Right lobe of liver (tissue), 6 donors: ENCODE measurements around the gene DDX10. TPM values are rescaled to one million over a fixed set of nuclear protein-coding genes. Genes with fewer than 3 reads are reported as not detected.

ENCODE experiments used
- ATAC-seq, 4 donors: fragments of 200-7000 bp; cut with Tn5 transposase; one replicate each; pipeline ENCODE4 v1.9.1; 2020; ENCODE audit warnings: mild to moderate bottlenecking in 4 of 4, moderate library complexity in 4 of 4
- DNase-seq, 3 donors: peaks; one replicate each; pipeline ENCODE4 v3.0.0-alpha.2; 2020
- H3K27ac ChIP-seq, 3 donors: fragments of 200-600 bp; one replicate each; pipeline ENCODE4 v1.8.0; 2022
- H3K27me3 ChIP-seq, 2 donors: fragments of 200-600 bp; one replicate each; pipeline ENCODE4 v1.8.0; 2022
- H3K36me3 ChIP-seq, 4 donors: fragments of 200-600 bp; sonication (generic) in 1 of 4; one replicate each; pipeline versions ENCODE4 v1.5.1 to v1.8.0; 2017 to 2022; ENCODE audit warnings: control low read depth in 1 of 4
- H3K4me1 ChIP-seq, 4 donors: fragments of 200-600 bp; sonication (generic) in 1 of 4; one replicate each; pipeline versions ENCODE4 v1.5.1 to v1.8.0; 2017 to 2022; ENCODE audit warnings: control low read depth in 1 of 4
- H3K4me3 ChIP-seq, 3 donors: fragments of 200-600 bp; one replicate each; pipeline ENCODE4 v1.8.0; 2022
- H3K9me3 ChIP-seq, 4 donors: fragments of 200-600 bp; sonication (generic) in 1 of 4; one replicate each; pipeline versions ENCODE4 v1.5.1 to v1.8.0; 2017 to 2022; ENCODE audit warnings: control low read depth in 1 of 4
- POLR2A ChIP-seq: fragments of 450-650 bp; IDR thresholded peaks from one replicate; pipeline ENCODE4 v1.6.1; 2017; ENCODE audit warnings: antibody characterized with exemption, mild to moderate bottlenecking
- WGBS: methylation state at CpG from one replicate; pipeline ENCODE4 v1.1.6; 2018; ENCODE audit warnings: low coverage, low lambda C conversion rate; ENCODE audit not compliant: insufficient coverage; ENCODE audit errors: missing lambda C conversion rate; 5-methylcytosine and 5-hydroxymethylcytosine counted together
- intact Hi-C, 2 donors: fragments of 100-400 bp; cut with DNase I; formaldehyde crosslinking; loops; one replicate each; pipeline versions ENCODE4 v1.11.2 to v1.14.1; 2022
- total RNA-seq, 6 experiments: library from RNA; depleted of rRNA in 2 of 6; stranded (reverse); fragments of >200 nt in 2 of 6; fragmentation: NEBNext Ultra II Directional in 3 of 6; extraction: Animal tissue kit (Norgen Biotek cat#: 25700) in 3 of 6; gene quantifications; one replicate each; pipeline versions ENCODE4 v1.1.0 to v1.2.4, GENCODE V29; 2016 to 2023
- TF ChIP-seq, protein P1 (sequence below), 4 donors: fragments of 200-600 bp in 3 of 4; fragments of 450-650 bp in 1 of 4; IDR thresholded peaks; one replicate each; pipeline versions ENCODE4 v1.5.1 to v1.8.0; 2016 to 2022; ENCODE audit warnings: antibody characterized with exemption in 4 of 4, mild to moderate bottlenecking in 2 of 4
- donor health status: DM: no; HTN: yes; CAD: no.
- donor health status: DM: no; HTN: no; CAD: no.
- donor health status: DM: no; HTN: no; CAD: no.
- donor health status: DM: no; HTN: yes; CAD: no.
- donor health status: DM: no; HTN: yes; CAD: no.

DDX10 gene
- total RNA-seq, 6 experiments from 2014 or later: 7.4 to 13.6 (median 11.3) TPM

DNA sequence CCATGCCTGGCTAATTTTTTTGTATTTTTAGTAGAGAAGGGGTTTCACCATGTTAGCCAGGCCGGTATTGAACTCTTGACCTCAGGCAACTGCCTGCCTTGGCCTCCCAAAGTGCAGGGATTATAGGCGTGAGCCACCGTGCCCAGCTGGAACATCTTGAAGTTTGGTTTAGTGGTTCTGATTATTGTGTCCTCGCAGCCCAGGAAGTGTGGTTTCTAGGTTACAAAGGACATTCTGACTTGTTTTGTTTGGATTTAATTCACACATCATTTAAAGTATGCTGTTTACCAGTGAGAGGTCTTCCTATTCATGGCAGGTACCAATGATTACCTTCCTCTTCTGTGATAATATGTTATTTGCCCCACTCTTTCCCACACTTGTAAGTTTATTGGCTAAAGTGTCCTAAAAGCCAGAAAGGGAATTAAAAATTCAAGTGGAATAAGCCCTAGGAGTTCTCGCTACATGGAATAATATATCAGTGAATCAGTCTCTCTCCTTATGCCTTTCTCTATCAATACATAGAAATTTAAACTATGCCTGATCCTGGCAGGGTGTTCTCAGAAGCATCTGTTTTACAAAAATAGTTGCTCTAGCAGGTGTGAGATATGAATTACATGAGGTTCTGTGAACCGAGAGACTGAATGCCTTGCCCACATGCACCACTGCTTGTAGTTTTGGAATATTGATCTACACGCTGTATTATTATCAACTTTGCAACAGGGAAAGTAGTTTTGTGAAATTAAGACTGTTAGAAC, 263.1 kb downstream of the DDX10 start:
- intact Hi-C loops: no loop called here
- H3K27ac ChIP-seq: no peak overlapping the region
- no peak for TF ChIP-seq POLR2A
- TF ChIP-seq, protein P1, sequence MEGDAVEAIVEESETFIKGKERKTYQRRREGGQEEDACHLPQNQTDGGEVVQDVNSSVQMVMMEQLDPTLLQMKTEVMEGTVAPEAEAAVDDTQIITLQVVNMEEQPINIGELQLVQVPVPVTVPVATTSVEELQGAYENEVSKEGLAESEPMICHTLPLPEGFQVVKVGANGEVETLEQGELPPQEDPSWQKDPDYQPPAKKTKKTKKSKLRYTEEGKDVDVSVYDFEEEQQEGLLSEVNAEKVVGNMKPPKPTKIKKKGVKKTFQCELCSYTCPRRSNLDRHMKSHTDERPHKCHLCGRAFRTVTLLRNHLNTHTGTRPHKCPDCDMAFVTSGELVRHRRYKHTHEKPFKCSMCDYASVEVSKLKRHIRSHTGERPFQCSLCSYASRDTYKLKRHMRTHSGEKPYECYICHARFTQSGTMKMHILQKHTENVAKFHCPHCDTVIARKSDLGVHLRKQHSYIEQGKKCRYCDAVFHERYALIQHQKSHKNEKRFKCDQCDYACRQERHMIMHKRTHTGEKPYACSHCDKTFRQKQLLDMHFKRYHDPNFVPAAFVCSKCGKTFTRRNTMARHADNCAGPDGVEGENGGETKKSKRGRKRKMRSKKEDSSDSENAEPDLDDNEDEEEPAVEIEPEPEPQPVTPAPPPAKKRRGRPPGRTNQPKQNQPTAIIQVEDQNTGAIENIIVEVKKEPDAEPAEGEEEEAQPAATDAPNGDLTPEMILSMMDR (IDR thresholded peaks at IDR 0.05): no peak

DNA sequence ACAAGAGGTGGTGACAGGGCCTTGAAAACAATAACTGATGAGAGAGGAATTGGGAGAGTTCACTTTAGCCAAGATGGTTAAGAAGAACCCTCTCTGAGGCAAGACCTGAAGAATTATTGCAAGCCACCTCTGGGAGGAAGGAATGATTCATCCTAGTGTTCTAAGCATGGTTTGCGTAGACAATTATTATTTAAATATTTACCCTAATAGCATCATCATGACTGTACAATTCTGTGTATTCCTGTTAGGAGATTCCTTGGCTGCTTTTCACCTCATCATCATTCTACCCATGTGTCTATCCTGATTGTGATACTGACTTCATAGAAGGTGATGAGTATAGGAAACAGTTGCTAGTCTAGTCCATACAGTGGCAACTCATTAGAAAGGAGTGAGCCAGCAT, 264.4 kb downstream of the DDX10 start:
- Histone ChIP-seq H3K27me3 (no peaks in the 10 kb centered on the region), H3K4me3 (no peak overlapping the region), H3K4me1 (no peaks in the 10 kb centered on the region), H3K36me3 (no peaks in the 10 kb centered on the region), H3K27ac (no peak overlapping the region), H3K9me3 (no peaks in the 10 kb centered on the region)
- TF ChIP-seq, protein P1 (IDR thresholded peaks at IDR 0.05): no peak
- TF ChIP-seq POLR2A: no peak
- peak in 1 of 4 donors; percentile 28 for ATAC-seq
- intact Hi-C loops: no loop called here
- WGBS: 91% methylated on average over 1 of the region's 1 CpG
- no peak for DNase-seq

More for the DNA sequence above, 263.1 kb downstream of the DDX10 start:
- DNase-seq: no peak
- ATAC-seq: no peak
- H3K27me3 ChIP-seq: no peaks in the 10 kb centered on the region
- H3K36me3 ChIP-seq: no peaks in the 10 kb centered on the region
- no peaks in the 10 kb centered on the region for H3K9me3 ChIP-seq
- no peaks in the 10 kb centered on the region for H3K4me1 ChIP-seq
- H3K4me3 ChIP-seq: no peak overlapping the region
- 86% methylated on average over 7 of the region's 7 CpGs for WGBS

DNA sequence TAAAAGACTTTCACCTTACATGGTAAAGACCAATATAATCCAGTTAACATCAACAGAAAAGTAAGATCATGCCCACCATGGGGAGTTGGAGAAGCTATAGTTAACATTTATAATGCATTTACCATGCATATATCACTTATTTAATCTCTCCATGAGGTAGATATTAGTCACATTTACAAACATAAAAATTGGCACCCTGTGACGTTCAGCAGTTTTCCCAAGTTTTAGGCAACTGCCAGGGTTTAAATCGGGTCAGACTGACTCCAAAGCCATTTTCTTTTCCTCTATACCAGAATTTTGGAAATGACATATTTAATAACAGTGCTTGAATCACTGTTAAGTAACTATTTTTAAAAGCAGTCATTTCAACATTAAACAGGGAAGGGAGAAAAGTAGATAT, 266.3 kb downstream of the DDX10 start:
- no peaks in the 10 kb centered on the region for H3K36me3 ChIP-seq
- WGBS: 86% methylated on average over 2 of the region's 2 CpGs
- no peak for DNase-seq
- no peak for ATAC-seq
- no peaks in the 10 kb centered on the region for H3K4me1 ChIP-seq
- TF ChIP-seq POLR2A: no peak
- TF ChIP-seq, protein P1 (IDR thresholded peaks at IDR 0.05): no peak
- no peak overlapping the region for H3K27ac ChIP-seq
- no peaks in the 10 kb centered on the region for H3K27me3 ChIP-seq
- no peaks in the 10 kb centered on the region for H3K9me3 ChIP-seq
- intact Hi-C loops: no loop called here
- H3K4me3 ChIP-seq: no peak overlapping the region

DNA sequence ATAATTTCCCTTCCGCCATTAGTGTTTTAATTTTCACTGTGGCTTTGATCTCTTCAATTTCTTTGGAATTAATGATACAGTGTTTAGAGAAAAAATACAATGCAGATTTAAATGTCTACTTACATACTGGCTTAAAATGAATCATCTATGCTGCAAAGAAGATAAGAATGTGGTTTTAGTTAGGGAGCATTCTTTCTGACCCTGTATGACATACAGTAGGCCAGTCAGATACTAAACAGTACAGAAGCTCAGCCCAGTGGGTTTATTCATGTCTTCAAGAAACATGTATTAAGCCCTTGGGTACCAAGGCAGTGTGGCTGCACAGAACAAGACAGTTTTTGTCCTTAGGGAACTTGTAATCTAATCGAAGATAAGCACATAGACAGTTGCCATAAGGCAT, 268.8 kb downstream of the DDX10 start:
- H3K4me3 ChIP-seq: no peak overlapping the region
- no peaks in the 10 kb centered on the region for H3K36me3 ChIP-seq
- DNase-seq: no peak
- no peak for ATAC-seq
- no peaks in the 10 kb centered on the region for H3K4me1 ChIP-seq
- 97% methylated on average over 2 of the region's 2 CpGs for WGBS
- no peak overlapping the region for H3K27ac ChIP-seq
- TF ChIP-seq, protein P1 (IDR thresholded peaks at IDR 0.05): no peak
- TF ChIP-seq POLR2A: no peak
- intact Hi-C loops: no loop called here
- H3K9me3 ChIP-seq: no peaks in the 10 kb centered on the region
- H3K27me3 ChIP-seq: no peaks in the 10 kb centered on the region
